GM21576 (cell line): ENCODE results near the gene HEY2.
"Not testable (repeated sequence)": the region's sequence is repeated elsewhere in the genome, so short reads cannot be mapped to it uniquely, and the experiment has no call there.

Source experiments
- ATAC-seq: cut with Tn5 transposase; IDR thresholded peaks from one replicate; pipeline ENCODE4 v1.9.1; 2021; ENCODE audit warnings: mild to moderate bottlenecking, moderate library complexity; ENCODE audit not compliant: unreplicated experiment

Gene HEY2

GRCh38 chr6:125749173-125749864 lies at the start of gene HEY2:
HEY2 (plus strand) TSS chr6:125749632; CDS start chr6:125749777, 145 bp downstream.
- peak; percentile 80 for ATAC-seq

GRCh38 chr6:125700581-125701353 lies 48.7 kb upstream of the HEY2 start:
- ATAC-seq, result no peak

- ATAC-seq, result no peak
These were observed 48.1 kb upstream of the HEY2 start for GRCh38 chr6:125701354-125701668.

GRCh38 chr6:125703882-125704281 lies 45.5 kb upstream of the HEY2 start:
- ATAC-seq, result not testable (repeated sequence)

- ATAC-seq, result no peak
These were observed 41.7 kb upstream of the HEY2 start for GRCh38 chr6:125707615-125708243.

- no peak for ATAC-seq
These were observed 38.3 kb upstream of the HEY2 start for GRCh38 chr6:125711013-125711675.

GRCh38 chr6:125714441-125715090 lies 34.9 kb upstream of the HEY2 start:
- ATAC-seq, result peak; percentile 64

GRCh38 chr6:125717120-125717731 lies 32.2 kb upstream of the HEY2 start:
- ATAC-seq, result peak; percentile 89

GRCh38 chr6:125718109-125718508 lies 31.3 kb upstream of the HEY2 start:
- ATAC-seq, result no peak

GRCh38 chr6:125722886-125723285 lies 26.5 kb upstream of the HEY2 start:
- no peak for ATAC-seq

GRCh38 chr6:125727216-125727615 lies 22.2 kb upstream of the HEY2 start:
- no peak for ATAC-seq

GRCh38 chr6:125728739-125729138 lies 20.7 kb upstream of the HEY2 start:
- no peak for ATAC-seq

- ATAC-seq, result no peak
These were observed 19.4 kb upstream of the HEY2 start for GRCh38 chr6:125729983-125730382.

GRCh38 chr6:125732398-125732797 lies 17.0 kb upstream of the HEY2 start:
- ATAC-seq, result peak; percentile 64

- no peak for ATAC-seq
These were observed 15.7 kb upstream of the HEY2 start for GRCh38 chr6:125733516-125734300.

- ATAC-seq, result no peak
These were observed 11.2 kb upstream of the HEY2 start for GRCh38 chr6:125738276-125738675.

- no peak for ATAC-seq
These were observed 10.1 kb upstream of the HEY2 start for GRCh38 chr6:125739364-125739763.

- ATAC-seq, result no peak
These were observed 8.1 kb upstream of the HEY2 start for GRCh38 chr6:125741336-125741735.

- ATAC-seq, result no peak
These were observed 7.4 kb upstream of the HEY2 start for GRCh38 chr6:125742024-125742423.
